Head of caudate nucleus (tissue), 42 donors: ENCODE results near the gene ATG3.
A peak's percentile ranks its signal among the peaks of the same experiment; 100 is the strongest.
"Not testable (repeated sequence)": the region's sequence is repeated elsewhere in the genome, so short reads cannot be mapped to it uniquely, and the experiment has no call there.

Source experiments
- DNase-seq, 42 donors: peaks; one replicate each; pipeline versions ENCODE4 v3.0.0 to v3.0.0-alpha.2; 2020 to 2021; ENCODE audit warnings: mixed read lengths in 7 of 42
- intact Hi-C: fragments of 100-400 bp; cut with DNase I; formaldehyde crosslinking; loops from one replicate; pipeline ENCODE4 v1.15.0; 2022

The ATG3 gene

GRCh38 chr3:112564940-112565305, 3.2 kb upstream of the ATG3 start:
- no peak for DNase-seq
- intact Hi-C loops, result no loop called here

- intact Hi-C loops, DNase-seq: not testable (repeated sequence)
Observed at GRCh38 chr3:112564247-112564939, 2.6 kb upstream of the ATG3 start.

GRCh38 chr3:112561484-112561733, 353 bp downstream of the ATG3 start:
- intact Hi-C loops, result no loop called here
- peak in 1 of 42 donors; percentile 77 for DNase-seq

- DNase-seq, result peak; percentile 33 to 83 (median 66)
- intact Hi-C loops, result no loop called here
Observed at GRCh38 chr3:112560721-112561483, 860 bp downstream of the ATG3 start.

- intact Hi-C loops, result no loop called here
- no peak for DNase-seq
Observed at GRCh38 chr3:112560307-112560706, 1.5 kb downstream of the ATG3 start.

GRCh38 chr3:112557976-112558375, 3.8 kb downstream of the ATG3 start:
- no peak for DNase-seq
- intact Hi-C loops, result no loop called here

GRCh38 chr3:112555535-112556170, 6.1 kb downstream of the ATG3 start:
- intact Hi-C loops, result no loop called here
- no peak for DNase-seq

- intact Hi-C loops, result no loop called here
- DNase-seq, result no peak
Observed at GRCh38 chr3:112550859-112551258, 10.9 kb downstream of the ATG3 start.

- DNase-seq, result no peak
- intact Hi-C loops, result no loop called here
Observed at GRCh38 chr3:112546216-112546759, 15.5 kb downstream of the ATG3 start.

GRCh38 chr3:112539825-112540650, 21.7 kb downstream of the ATG3 start:
- intact Hi-C loops, result no loop called here
- no peak for DNase-seq

- no peak for DNase-seq
Observed at GRCh38 chr3:112531358-112531781, 30.4 kb downstream of the ATG3 start.

GRCh38 chr3:112530573-112530972, 31.2 kb downstream of the ATG3 start:
- DNase-seq, result no peak
- intact Hi-C loops, result no loop called here

More at GRCh38 chr3:112531358-112531781, 30.4 kb downstream of the ATG3 start:
- intact Hi-C loops, result no loop called here

GRCh38 chr3:112524127-112524526, 37.6 kb downstream of the ATG3 start:
- not testable (repeated sequence) for DNase-seq
- intact Hi-C loops, result loop anchor here (5.0 to 10.0 kb wide), 3 partner anchors 199 to 409 kb away; partner anchors contain the start of gene SLC9C1

GRCh38 chr3:112519424-112520001, 42.2 kb downstream of the ATG3 start:
- peak in 22 of 42 donors; percentile 13 to 82 (median 56) for DNase-seq
- intact Hi-C loops, result loop anchor here (5.0 to 10.0 kb wide), 3 partner anchors 195 to 405 kb away; partner anchors contain the start of gene SLC9C1

- DNase-seq, intact Hi-C loops: not testable (repeated sequence)
Observed at GRCh38 chr3:112518970-112519369, 42.8 kb downstream of the ATG3 start.

- DNase-seq, result no peak
- intact Hi-C loops, result no loop called here
Observed at GRCh38 chr3:112514527-112515128, 47.1 kb downstream of the ATG3 start.

- intact Hi-C loops, result no loop called here
Observed at GRCh38 chr3:112512320-112512719, 49.4 kb downstream of the ATG3 start.

GRCh38 chr3:112508860-112509259, 52.9 kb downstream of the ATG3 start:
- intact Hi-C loops, result no loop called here

More at GRCh38 chr3:112512320-112512719, 49.4 kb downstream of the ATG3 start:
- no peak for DNase-seq

More at GRCh38 chr3:112508860-112509259, 52.9 kb downstream of the ATG3 start:
- DNase-seq, result no peak
